ENCODE results near the gene ATP2B1. TPM values are rescaled to one million over a fixed set of nuclear protein-coding genes. Genes with fewer than 3 reads are reported as not detected.

The ATP2B1 gene
- total RNA-seq, 1 experiment from 2014 or later, result 20.6 TPM

DNA sequence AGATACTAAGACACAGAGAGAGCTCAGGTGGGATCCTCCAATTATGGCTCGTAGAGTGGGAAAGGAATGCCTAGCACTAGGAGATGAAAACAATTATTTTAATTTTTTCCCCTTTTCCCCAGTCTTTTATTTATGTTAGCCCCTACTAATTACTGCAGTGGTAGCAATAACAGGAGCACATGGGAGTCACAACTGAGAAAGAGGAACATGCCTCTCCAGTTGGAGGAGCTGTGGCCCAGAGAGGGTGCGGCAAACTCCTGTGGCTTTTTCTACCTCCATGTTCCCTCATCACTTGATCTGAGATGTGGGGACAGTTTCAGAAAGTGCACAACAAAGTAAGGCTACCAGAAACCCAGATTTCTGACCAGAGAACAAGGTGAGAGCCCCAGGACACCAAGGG lies 156.9 kb downstream of the ATP2B1 start:
- Histone ChIP-seq H3K14ac (ENCODE audit: insufficient read depth, low read length) (no peak overlapping the region), H3K23me2 (ENCODE audit: insufficient read length, low read depth, low read length, poor library complexity, severe bottlenecking) (no peaks in the 10 kb centered on the region), H3K56ac (ENCODE audit: insufficient read length, low read depth, low read length) (no peak overlapping the region), H3K79me2 (ENCODE audit: insufficient read depth, low read length) (no peaks in the 10 kb centered on the region), H2AK5ac (ENCODE audit: insufficient read length, low read length) (no peak overlapping the region), H2BK120ac (ENCODE audit: low read depth, low read length, poor library complexity, severe bottlenecking) (no peak overlapping the region), H4K20me1 (ENCODE audit: control insufficient read depth, insufficient read depth, insufficient read length) (no peaks in the 10 kb centered on the region), H3K4ac (ENCODE audit: low read depth, low read length) (no peak overlapping the region), H3K27ac (ENCODE audit: insufficient read length, low read depth, low read length) (no peak overlapping the region), H3K4me2 (ENCODE audit: insufficient read depth, insufficient read length, low read length) (no peak overlapping the region), H3K9ac (ENCODE audit: extremely low read depth, insufficient read length, low read length) (no peak overlapping the region), H3K4me1 (ENCODE audit: insufficient read depth, low read length) (no peaks in the 10 kb centered on the region), H3K18ac (ENCODE audit: insufficient read length, low read depth, low read length) (no peak overlapping the region), H4K5ac (ENCODE audit: insufficient read length, low read depth, low read length) (no peak overlapping the region), H3K79me1 (ENCODE audit: insufficient read depth, low read depth, low read length, poor library complexity, severe bottlenecking) (no peaks in the 10 kb centered on the region), H4K8ac (replicated peaks; ENCODE audit: insufficient read length, low read depth, low read length) (no peak overlapping the region), H3T11ph (ENCODE audit: low read length) (no peak overlapping the region), H3K27me3 (ENCODE audit: insufficient read depth, low read length) (no peaks in the 10 kb centered on the region), H2BK15ac (ENCODE audit: low read depth, low read length) (no peak overlapping the region), H4K91ac (ENCODE audit: insufficient read length, low read depth, low read length) (no peak overlapping the region), H3K23ac (ENCODE audit: insufficient read length, low read depth, low read length) (no peak overlapping the region), H2BK5ac (ENCODE audit: insufficient read length, low read length) (no peak overlapping the region), H2AFZ (ENCODE audit: low read length) (no peak overlapping the region), H2BK12ac (ENCODE audit: insufficient read length, low read depth, low read length) (no peak overlapping the region), H3K9me3 (ENCODE audit: control insufficient read depth, low read depth, low read length) (no peaks in the 10 kb centered on the region), H2BK20ac (ENCODE audit: low read depth, low read length, poor library complexity, severe bottlenecking) (no peak overlapping the region)
- Mint-ChIP-seq H3K36me3 (ENCODE audit: insufficient read depth in 1 of 3, low read depth in 3 of 3) (0 out of 7 replicates have a peak, but pooled peaks cover 0 to 4% (median 0%) of the 10 kb centered on the region in 3 experiments), H3K4me3 (no peak overlapping the region), H3K4me1 (no peaks in the 10 kb centered on the region), H3K27me3 (ENCODE audit: low read depth) (peaks cover 2% of the 10 kb centered on the region; the same call in 1 of the 2 replicates), H3K27ac (no peak overlapping the region), H3K9me3 (0 out of 5 replicates have a peak, but pooled peaks cover 0 to 4% of the 10 kb centered on the region in 2 experiments)
- WGBS (ENCODE audit: extremely low coverage, insufficient read length, low lambda C conversion rate), result no CpG with 5 or more reads among the region's 2 CpGs
- TF ChIP-seq, protein P1, sequence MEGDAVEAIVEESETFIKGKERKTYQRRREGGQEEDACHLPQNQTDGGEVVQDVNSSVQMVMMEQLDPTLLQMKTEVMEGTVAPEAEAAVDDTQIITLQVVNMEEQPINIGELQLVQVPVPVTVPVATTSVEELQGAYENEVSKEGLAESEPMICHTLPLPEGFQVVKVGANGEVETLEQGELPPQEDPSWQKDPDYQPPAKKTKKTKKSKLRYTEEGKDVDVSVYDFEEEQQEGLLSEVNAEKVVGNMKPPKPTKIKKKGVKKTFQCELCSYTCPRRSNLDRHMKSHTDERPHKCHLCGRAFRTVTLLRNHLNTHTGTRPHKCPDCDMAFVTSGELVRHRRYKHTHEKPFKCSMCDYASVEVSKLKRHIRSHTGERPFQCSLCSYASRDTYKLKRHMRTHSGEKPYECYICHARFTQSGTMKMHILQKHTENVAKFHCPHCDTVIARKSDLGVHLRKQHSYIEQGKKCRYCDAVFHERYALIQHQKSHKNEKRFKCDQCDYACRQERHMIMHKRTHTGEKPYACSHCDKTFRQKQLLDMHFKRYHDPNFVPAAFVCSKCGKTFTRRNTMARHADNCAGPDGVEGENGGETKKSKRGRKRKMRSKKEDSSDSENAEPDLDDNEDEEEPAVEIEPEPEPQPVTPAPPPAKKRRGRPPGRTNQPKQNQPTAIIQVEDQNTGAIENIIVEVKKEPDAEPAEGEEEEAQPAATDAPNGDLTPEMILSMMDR (conservative IDR thresholded peaks at IDR 0.05), result no peak
- no peak for DNase-seq
